Stimulated activated CD8-positive, alpha-beta memory T cell treated with anti-CD3 and anti-CD28 coated beads, Interleukin-12 subunit alpha, Interleukin-12 subunit beta, amount 100 ng/mL, for 1 hour (primary cell): Measurements from ENCODE around the gene COL5A1.

Experiments
- DNase-seq: peaks from one replicate; pipeline ENCODE4 v3.0.0-alpha.2; 2020; ENCODE audit warnings: low read depth

The COL5A1 gene

GRCh38 chr9:134770972-134771971 is 129.7 kb downstream of the COL5A1 start:
- no peak for DNase-seq

GRCh38 chr9:134772331-134772730 is 130.7 kb downstream of the COL5A1 start:
- no peak for DNase-seq

DNA sequence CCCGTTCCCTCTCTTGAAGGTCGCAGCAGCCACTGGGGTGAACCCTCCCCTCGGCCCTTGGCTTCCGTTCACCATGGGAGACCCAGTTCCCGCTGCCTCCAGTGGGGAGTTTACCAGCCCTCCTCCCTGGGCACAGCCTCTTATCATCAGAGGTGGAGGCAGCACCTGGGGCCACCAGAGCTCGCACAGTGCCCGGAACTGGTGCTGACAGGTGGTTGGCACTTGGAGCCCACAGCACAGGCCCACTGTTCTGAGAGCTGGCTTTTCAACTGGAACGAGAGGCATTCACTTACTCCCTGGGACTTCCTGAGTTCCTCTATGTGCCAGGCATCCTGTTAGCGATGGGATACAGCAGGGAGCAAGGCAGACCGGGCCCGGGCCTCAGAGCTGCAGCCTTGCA is 132.2 kb downstream of the COL5A1 start:
- no peak for DNase-seq

- DNase-seq: no peak
Observed at GRCh38 chr9:134774410-134774809, 132.8 kb downstream of the COL5A1 start.

- DNase-seq: no peak
Observed at GRCh38 chr9:134775081-134775951, 133.7 kb downstream of the COL5A1 start.

GRCh38 chr9:134776080-134776796 is 134.6 kb downstream of the COL5A1 start:
- DNase-seq: no peak

- no peak for DNase-seq
Observed at GRCh38 chr9:134777153-134777552, 135.6 kb downstream of the COL5A1 start.

DNA sequence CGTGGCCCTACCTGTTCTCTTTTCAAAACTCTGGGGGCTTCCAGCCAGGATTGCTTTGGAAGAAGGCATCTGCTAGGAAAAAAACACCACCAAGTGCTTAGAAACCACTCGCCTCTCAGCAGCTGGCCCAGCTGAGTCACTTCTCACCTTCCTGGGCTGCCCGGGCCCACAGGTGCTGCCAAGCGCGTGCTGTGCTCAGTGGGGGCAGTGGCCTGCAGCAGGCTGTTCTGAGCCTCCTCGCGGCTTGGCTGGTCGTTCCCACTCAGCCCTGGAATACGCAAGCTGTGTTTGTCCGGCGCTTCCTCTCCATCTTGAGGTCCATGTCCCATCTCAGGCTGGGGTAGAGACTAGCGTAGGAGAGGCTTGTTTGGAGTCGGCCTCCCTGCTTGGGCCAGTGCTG is 136.6 kb downstream of the COL5A1 start:
- no peak for DNase-seq

DNA sequence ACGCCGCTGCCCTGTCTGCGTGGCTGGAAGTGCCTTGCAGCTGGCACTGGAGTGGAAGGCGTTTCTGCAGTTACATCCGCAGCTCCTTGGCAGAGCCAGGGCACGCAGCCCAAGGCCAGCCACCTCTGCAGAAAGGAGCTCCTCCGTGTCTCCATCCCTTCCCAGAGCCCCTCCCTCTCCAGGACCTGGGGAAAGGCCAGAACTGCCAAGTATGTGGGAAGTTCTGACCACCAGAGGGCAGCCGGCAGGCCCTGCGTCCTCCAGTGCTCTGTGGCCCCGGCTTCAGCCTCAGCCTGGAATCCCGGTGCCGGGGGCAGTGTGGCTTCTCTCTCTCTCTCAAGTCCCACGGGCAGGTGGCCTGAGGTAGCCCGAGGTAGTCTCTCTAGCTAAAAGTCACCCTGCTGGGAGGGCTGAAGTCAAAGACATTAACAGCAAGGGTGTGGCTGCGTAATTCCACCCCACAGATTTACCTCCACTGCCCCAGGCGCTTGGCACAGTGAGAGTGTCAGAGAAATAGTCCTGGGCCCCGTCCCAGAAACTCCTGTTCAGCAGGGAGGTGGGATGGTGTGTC is 137.3 kb downstream of the COL5A1 start:
- DNase-seq: no peak

- DNase-seq: no peak
Observed at GRCh38 chr9:134779640-134780039, 138.0 kb downstream of the COL5A1 start.

GRCh38 chr9:134781591-134782302 is 140.1 kb downstream of the COL5A1 start:
- DNase-seq: no peak

GRCh38 chr9:134782921-134783698 is 141.5 kb downstream of the COL5A1 start:
- no peak for DNase-seq

DNA sequence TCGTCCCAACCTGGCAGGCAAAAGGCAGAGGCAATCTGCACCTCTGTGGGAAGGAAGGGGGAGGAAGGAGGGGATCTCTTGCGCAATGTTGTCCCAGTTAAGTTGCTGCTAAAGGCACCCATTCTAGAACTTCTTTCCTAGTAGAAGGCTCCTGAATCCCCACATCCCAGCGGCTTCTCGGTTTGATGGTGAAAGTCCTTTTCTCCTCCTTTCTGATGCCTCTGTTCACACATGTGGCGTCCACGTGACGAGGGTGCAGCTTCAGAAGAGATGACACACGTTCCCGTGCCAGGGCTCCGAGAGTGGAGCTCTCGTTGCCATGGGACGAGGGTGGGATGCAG is 142.1 kb downstream of the COL5A1 start:
- DNase-seq: no peak

DNA sequence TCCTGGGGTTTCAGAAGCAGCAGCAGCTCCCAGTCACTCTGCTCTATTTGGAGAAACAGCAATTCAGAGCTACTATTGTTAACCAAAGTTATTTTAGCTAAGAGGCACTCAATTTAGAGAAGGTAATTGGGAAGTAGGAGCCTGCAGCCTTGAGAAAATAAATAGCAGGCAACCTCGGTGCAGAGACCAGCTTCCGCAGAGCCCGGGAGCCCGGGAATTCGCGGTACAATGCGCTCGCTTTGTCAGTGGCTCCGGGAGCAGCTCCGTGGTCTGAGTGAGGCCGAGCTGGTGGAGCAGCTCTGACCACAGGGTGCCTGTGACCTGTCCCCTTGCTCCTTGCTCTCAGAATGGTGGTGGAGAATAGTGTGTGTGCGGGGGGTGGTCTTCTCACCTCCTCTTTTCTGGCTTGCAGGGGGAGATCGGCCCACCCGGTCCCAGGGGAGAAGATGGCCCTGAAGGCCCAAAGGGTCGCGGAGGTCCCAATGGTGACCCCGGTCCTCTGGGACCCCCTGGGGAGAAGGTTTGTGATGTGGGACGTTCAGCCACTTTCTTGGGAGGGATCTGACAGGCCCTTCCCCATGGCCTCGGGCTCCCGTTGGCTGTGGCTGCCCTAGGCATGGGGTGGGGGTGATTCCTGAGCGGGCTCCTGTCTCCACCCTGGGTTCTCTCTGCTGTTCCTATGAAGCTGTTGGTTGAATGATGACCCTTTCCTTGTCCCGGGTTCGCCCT is 143.1 kb downstream of the COL5A1 start:
- DNase-seq: no peak

DNA sequence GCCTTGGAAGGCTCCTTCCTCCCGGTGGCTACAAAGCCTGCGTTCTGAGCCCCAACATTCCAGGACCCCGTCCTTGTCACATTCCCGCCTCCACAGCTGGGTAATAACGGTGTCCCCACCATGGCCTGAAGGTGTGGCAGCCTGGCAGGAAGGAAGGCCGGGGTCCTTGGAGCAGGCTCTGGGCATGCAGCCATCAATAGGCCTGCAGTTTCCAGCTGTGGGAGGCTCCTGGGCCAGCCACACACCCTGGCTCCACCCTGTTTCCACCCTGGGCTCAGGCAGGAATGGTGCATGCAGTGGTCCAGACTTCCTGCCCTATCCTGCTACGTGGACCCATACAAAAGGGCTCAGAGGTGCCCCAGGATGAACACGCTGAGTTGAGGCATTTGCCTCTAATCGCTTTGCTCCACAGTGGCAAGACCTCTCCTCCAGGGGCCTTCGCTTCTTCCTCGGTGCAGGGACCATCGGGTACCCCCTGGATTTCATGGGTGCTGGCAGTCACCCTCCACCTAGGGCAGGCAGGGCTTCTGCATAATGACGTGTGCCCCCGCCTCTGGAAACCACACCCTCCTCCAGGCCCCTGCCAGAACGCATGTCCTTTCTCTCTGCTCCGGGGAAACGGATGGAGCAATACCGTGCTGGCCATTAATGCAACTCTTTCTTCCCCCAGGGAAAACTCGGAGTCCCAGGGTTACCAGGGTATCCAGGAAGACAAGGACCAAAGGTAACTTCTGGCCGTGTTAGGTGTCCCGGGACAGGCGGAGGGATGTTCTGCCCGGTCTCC is 143.9 kb downstream of the COL5A1 start:
- DNase-seq: no peak

- no peak for DNase-seq
Observed at GRCh38 chr9:134787601-134788531, 146.3 kb downstream of the COL5A1 start.

- DNase-seq: no peak
Observed at GRCh38 chr9:134789168-134789567, 147.6 kb downstream of the COL5A1 start.

DNA sequence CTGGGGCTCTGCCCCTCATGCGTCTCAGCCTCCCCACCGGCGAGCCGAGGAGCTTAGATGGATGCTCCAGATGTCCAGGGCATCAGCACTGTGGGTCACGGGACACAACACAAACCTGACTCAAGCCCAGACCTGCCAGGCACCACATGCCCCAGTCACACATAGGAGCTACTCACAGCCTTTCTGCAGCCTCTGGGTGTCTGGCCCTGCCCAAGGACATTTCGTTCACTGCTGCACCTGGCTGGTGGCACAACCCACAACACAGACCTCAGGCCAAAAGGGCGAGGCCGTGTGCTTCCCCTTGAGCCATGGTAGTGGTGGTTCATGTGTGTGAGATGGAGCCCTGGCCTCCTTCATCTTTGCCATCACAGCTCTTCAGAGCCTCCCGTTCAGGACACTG is 149.4 kb downstream of the COL5A1 start:
- DNase-seq: no peak
